Neural progenitor cell (in vitro differentiated cells): Measurements from ENCODE around the gene TBCCD1. TPM values are rescaled to one million over a fixed set of nuclear protein-coding genes. Genes with fewer than 3 reads are reported as not detected.
A peak's percentile ranks its signal among the peaks of the same experiment; 100 is the strongest.

Experiments used
- DNase-seq: peaks from one replicate; pipeline ENCODE4 v3.0.0-alpha.2; 2016; ENCODE audit warnings: low spot score
- H2AFZ ChIP-seq: fragments of 200-600 bp; sonication (generic); replicated peaks from 2 replicates; pipeline ENCODE4 v1.6.1; 2016; ENCODE audit warnings: antibody characterized with exemption
- H3F3A ChIP-seq: fragments of 200-600 bp; sonication (generic); 2 replicates; pipeline ENCODE4 v1.6.1; 2016; ENCODE audit warnings: antibody characterized with exemption, low read depth
- H3K27ac ChIP-seq: fragments of 200-600 bp; sonication (generic); 2 replicates; pipeline ENCODE4 v1.5.1; 2016; ENCODE audit warnings: mild to moderate bottlenecking
- H3K27me3 ChIP-seq: fragments of 200-600 bp; sonication (generic); 2 replicates; pipeline ENCODE4 v1.6.1; 2016; ENCODE audit warnings: mild to moderate bottlenecking, moderate library complexity
- H3K36me3 ChIP-seq: fragments of 200-600 bp; sonication (generic); 2 replicates; pipeline ENCODE4 v1.5.1; 2016
- H3K4me1 ChIP-seq: fragments of 200-600 bp; sonication (generic); 2 replicates; pipeline ENCODE4 v1.6.1; 2016; ENCODE audit warnings: mixed run types
- H3K4me2 ChIP-seq: fragments of 200-600 bp; sonication (generic); 2 replicates; pipeline ENCODE4 v1.6.1; 2016
- H3K4me3 ChIP-seq: fragments of 200-600 bp; sonication (generic); 2 replicates; pipeline ENCODE4 v1.5.1; 2016
- H3K79me2 ChIP-seq: fragments of 200-600 bp; sonication (generic); 2 replicates; pipeline ENCODE4 v1.6.1; 2016; ENCODE audit warnings: low read depth
- H3K9ac ChIP-seq: fragments of 200-600 bp; sonication (generic); 2 replicates; pipeline ENCODE4 v1.6.1; 2016
- H3K9me3 ChIP-seq: fragments of 200-600 bp; sonication (generic); 2 replicates; pipeline ENCODE4 v1.5.1; 2016; ENCODE audit warnings: low read depth
- H4K20me1 ChIP-seq: fragments of 200-600 bp; sonication (generic); 2 replicates; pipeline ENCODE4 v1.6.1; 2016; ENCODE audit warnings: low read depth
- H3K27ac Mint-ChIP-seq: 3 replicates; pipeline ENCODE4 v1.8.0; 2021; ENCODE audit warnings: mixed read lengths
- H3K27me3 Mint-ChIP-seq: 2 replicates; pipeline ENCODE4 v1.8.0; 2022; ENCODE audit warnings: low read depth, mild to moderate bottlenecking, inconsistent platforms, moderate library complexity, mixed read lengths; ENCODE audit not compliant: insufficient read depth
- H3K36me3 Mint-ChIP-seq: 3 replicates; pipeline ENCODE4 v1.8.0; 2021; ENCODE audit warnings: mixed read lengths
- H3K4me1 Mint-ChIP-seq: 3 replicates; pipeline ENCODE4 v1.8.0; 2021; ENCODE audit warnings: mixed read lengths
- H3K4me3 Mint-ChIP-seq: 3 replicates; pipeline ENCODE4 v1.8.0; 2021; ENCODE audit warnings: mild to moderate bottlenecking, moderate library complexity, mixed read lengths
- H3K9me3 Mint-ChIP-seq: 3 replicates; pipeline ENCODE4 v1.8.0; 2020; ENCODE audit warnings: mixed read lengths
- EZH2 ChIP-seq: fragments of 200-600 bp; sonication (generic); IDR thresholded peaks from 2 replicates; pipeline ENCODE4 v1.6.1; 2017; ENCODE audit warnings: antibody characterized with exemption, mild to moderate bottlenecking, moderate library complexity
- EZH2phosphoT487 ChIP-seq: fragments of 200-600 bp; sonication (generic); IDR thresholded peaks from 2 replicates; pipeline ENCODE4 v1.6.1; 2017; ENCODE audit warnings: antibody characterized with exemption
- total RNA-seq: library from RNA; depleted of rRNA; stranded (reverse); fragments of >200 nt; gene quantifications from 2 replicates; pipeline ENCODE4 v1.2.3, GENCODE V29; 2015; ENCODE audit warnings: low replicate concordance
- TF ChIP-seq, protein P1 (sequence below): fragments of 200-600 bp; sonication (generic); IDR thresholded peaks from 2 replicates; pipeline ENCODE4 v1.5.1; 2017; ENCODE audit warnings: antibody characterized with exemption, mild to moderate bottlenecking

The TBCCD1 gene
- total RNA-seq, 1 donor from 2014 or later: 21.1 TPM

DNA sequence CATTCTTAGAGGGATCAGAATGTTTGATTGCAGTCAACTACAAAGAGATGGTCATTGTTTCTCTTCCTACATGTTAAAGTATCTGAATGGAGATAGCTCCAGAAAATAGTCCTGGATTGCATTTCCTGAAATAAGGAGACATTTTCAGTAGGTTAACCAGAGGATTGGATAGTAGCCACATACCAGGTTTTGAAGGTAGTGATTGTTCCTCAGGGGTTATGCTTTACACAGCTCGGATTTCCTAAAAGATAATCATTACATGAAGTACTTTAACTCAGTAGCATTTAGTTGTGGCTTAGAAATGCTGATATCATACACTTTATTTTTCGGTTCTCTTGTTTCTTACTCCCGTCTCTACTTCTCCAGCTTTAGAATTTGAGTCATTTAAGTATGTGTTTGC is 13.6 kb upstream of the TBCCD1 start:
- H3K4me2 ChIP-seq: no peak overlapping the region
- no peaks in the 10 kb centered on the region for H3K9me3 ChIP-seq
- H3K4me1 Mint-ChIP-seq: no peaks in the 10 kb centered on the region
- H3K4me3 ChIP-seq: no peak overlapping the region
- H3K27me3 Mint-ChIP-seq: no peaks in the 10 kb centered on the region
- no peak overlapping the region for H3K9ac ChIP-seq
- peaks cover 8% of the 10 kb centered on the region for H3K36me3 Mint-ChIP-seq
- H3K9me3 Mint-ChIP-seq: no peaks in the 10 kb centered on the region
- H3K4me1 ChIP-seq: no peaks in the 10 kb centered on the region
- TF ChIP-seq, protein P1, sequence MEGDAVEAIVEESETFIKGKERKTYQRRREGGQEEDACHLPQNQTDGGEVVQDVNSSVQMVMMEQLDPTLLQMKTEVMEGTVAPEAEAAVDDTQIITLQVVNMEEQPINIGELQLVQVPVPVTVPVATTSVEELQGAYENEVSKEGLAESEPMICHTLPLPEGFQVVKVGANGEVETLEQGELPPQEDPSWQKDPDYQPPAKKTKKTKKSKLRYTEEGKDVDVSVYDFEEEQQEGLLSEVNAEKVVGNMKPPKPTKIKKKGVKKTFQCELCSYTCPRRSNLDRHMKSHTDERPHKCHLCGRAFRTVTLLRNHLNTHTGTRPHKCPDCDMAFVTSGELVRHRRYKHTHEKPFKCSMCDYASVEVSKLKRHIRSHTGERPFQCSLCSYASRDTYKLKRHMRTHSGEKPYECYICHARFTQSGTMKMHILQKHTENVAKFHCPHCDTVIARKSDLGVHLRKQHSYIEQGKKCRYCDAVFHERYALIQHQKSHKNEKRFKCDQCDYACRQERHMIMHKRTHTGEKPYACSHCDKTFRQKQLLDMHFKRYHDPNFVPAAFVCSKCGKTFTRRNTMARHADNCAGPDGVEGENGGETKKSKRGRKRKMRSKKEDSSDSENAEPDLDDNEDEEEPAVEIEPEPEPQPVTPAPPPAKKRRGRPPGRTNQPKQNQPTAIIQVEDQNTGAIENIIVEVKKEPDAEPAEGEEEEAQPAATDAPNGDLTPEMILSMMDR: no peak
- TF ChIP-seq EZH2phosphoT487 (no peak), EZH2 (no peak)
- DNase-seq: no peak
- H3K36me3 ChIP-seq: peaks cover 20% of the 10 kb centered on the region
- peaks cover 6% of the 10 kb centered on the region for H3F3A ChIP-seq
- no peak overlapping the region for H3K27ac ChIP-seq
- H3K27me3 ChIP-seq: no peaks in the 10 kb centered on the region
- no peak overlapping the region for H3K4me3 Mint-ChIP-seq
- no peak overlapping the region for H2AFZ ChIP-seq
- no peaks in the 10 kb centered on the region for H3K79me2 ChIP-seq
- no peaks in the 10 kb centered on the region for H4K20me1 ChIP-seq
- no peak overlapping the region for H3K27ac Mint-ChIP-seq

DNA sequence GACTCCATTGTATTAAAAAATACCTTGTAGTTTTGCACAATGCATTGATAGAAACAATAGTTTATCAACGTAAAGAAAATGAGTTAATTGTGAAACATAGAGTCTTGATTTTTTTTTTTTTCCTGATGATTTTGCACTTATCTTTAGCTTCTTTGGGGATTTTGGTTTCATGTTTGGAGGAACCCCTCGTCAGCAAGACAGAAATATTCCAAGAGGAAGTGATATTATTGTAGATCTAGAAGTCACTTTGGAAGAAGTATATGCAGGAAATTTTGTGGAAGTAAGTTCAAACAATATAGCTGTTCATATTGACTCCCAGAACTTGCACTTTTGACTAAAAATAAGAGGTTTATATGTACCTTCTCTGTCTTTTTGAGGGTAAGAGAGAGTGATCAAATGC is 10.4 kb upstream of the TBCCD1 start:
- H3K4me1 ChIP-seq: no peaks in the 10 kb centered on the region
- H3K79me2 ChIP-seq: peaks cover 17% of the 10 kb centered on the region
- Mint-ChIP-seq H3K27ac (no peak overlapping the region), H3K9me3 (no peaks in the 10 kb centered on the region), H3K36me3 (peaks cover 1% of the 10 kb centered on the region), H3K27me3 (no peaks in the 10 kb centered on the region), H3K4me1 (no peaks in the 10 kb centered on the region), H3K4me3 (no peak overlapping the region)
- TF ChIP-seq EZH2phosphoT487 (no peak), EZH2 (no peak)
- TF ChIP-seq, protein P1: no peak
- no peak overlapping the region for H3K9ac ChIP-seq
- peaks cover 5% of the 10 kb centered on the region for H3F3A ChIP-seq
- H3K4me2 ChIP-seq: no peak overlapping the region
- DNase-seq: no peak
- no peaks in the 10 kb centered on the region for H3K9me3 ChIP-seq
- H3K4me3 ChIP-seq: no peak overlapping the region
- H2AFZ ChIP-seq: no peak overlapping the region
- H3K27me3 ChIP-seq: no peaks in the 10 kb centered on the region
- H4K20me1 ChIP-seq: no peaks in the 10 kb centered on the region
- H3K36me3 ChIP-seq: peaks cover 24% of the 10 kb centered on the region
- no peak overlapping the region for H3K27ac ChIP-seq

DNA sequence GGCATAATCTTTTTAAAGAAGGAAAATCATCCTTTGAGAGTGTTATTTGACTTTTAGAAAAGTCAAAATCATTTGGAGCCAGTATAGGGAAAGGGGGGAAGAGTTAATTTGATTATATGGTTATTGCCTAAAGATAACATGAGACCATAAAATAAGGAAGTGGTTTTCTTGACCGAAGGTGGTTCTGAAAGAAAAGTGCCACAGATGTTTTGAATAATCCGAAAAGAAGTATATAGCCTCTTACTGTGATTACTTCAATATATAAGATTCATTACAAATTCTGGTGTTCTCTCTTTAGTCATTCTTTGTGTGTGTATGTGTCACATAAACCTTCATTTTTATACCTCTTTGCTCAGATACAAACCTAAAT is 4.5 kb upstream of the TBCCD1 start:
- Histone ChIP-seq H3K4me1 (peaks cover 6% of the 10 kb centered on the region), H3F3A (peaks cover 9% of the 10 kb centered on the region), H3K27me3 (no peaks in the 10 kb centered on the region), H4K20me1 (no peaks in the 10 kb centered on the region), H3K9me3 (no peaks in the 10 kb centered on the region), H3K27ac (no peak overlapping the region), H3K4me2 (peak overlapping the region; percentile 88), H3K9ac (peak overlapping the region; percentile 94), H3K36me3 (peaks cover 7% of the 10 kb centered on the region), H2AFZ (no peak overlapping the region), H3K79me2 (peaks cover 43% of the 10 kb centered on the region), H3K4me3 (peak overlapping the region; percentile 72)
- Mint-ChIP-seq H3K4me1 (peaks cover 28% of the 10 kb centered on the region), H3K27ac (no peak overlapping the region), H3K36me3 (no peaks in the 10 kb centered on the region), H3K9me3 (no peaks in the 10 kb centered on the region), H3K4me3 (peak overlapping the region; percentile 97), H3K27me3 (peaks cover 6% of the 10 kb centered on the region)
- no peak for TF ChIP-seq EZH2
- TF ChIP-seq, protein P1: no peak
- TF ChIP-seq EZH2phosphoT487: no peak
- no peak for DNase-seq
